Measurements from ENCODE around the gene HEPHL1.

Gene HEPHL1

GRCh38 chr11:94129512-94130297 is 108.6 kb downstream of the HEPHL1 start:
- H3K27ac ChIP-seq (replicated peaks), result no peak overlapping the region; the same call in 1 of the 2 replicates
- no peaks in the 10 kb centered on the region for H3K27me3 ChIP-seq (ENCODE audit: insufficient read depth, poor library complexity, severe bottlenecking)
- peak overlapping the region; percentile 87 for H3K4me3 ChIP-seq (replicated peaks; ENCODE audit: insufficient read depth, low read length)
- no peak for DNase-seq (ENCODE audit: low read depth in 1 of 2, low spot score in 1 of 2)
- TF ChIP-seq, protein P1, sequence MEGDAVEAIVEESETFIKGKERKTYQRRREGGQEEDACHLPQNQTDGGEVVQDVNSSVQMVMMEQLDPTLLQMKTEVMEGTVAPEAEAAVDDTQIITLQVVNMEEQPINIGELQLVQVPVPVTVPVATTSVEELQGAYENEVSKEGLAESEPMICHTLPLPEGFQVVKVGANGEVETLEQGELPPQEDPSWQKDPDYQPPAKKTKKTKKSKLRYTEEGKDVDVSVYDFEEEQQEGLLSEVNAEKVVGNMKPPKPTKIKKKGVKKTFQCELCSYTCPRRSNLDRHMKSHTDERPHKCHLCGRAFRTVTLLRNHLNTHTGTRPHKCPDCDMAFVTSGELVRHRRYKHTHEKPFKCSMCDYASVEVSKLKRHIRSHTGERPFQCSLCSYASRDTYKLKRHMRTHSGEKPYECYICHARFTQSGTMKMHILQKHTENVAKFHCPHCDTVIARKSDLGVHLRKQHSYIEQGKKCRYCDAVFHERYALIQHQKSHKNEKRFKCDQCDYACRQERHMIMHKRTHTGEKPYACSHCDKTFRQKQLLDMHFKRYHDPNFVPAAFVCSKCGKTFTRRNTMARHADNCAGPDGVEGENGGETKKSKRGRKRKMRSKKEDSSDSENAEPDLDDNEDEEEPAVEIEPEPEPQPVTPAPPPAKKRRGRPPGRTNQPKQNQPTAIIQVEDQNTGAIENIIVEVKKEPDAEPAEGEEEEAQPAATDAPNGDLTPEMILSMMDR (IDR thresholded peaks at IDR 0.05; ENCODE audit: insufficient read depth, low read length), result no peak
- TF ChIP-seq POLR2AphosphoS5 (IDR thresholded peaks at IDR 0.05; ENCODE audit: low read depth) (no peak), REST (IDR thresholded peaks at IDR 0.05; ENCODE audit: insufficient replicate concordance, low read depth) (no peak), GABPA (IDR thresholded peaks at IDR 0.05; ENCODE audit: low read depth) (no peak), SPI1 (IDR thresholded peaks at IDR 0.05; ENCODE audit: borderline replicate concordance, low read depth) (no peak)

GRCh38 chr11:94130298-94131046 is 109.3 kb downstream of the HEPHL1 start:
- Histone ChIP-seq H3K27me3 (ENCODE audit: insufficient read depth, poor library complexity, severe bottlenecking) (no peaks in the 10 kb centered on the region), H3K4me3 (replicated peaks; ENCODE audit: insufficient read depth, low read length) (peak overlapping the region; percentile 87), H3K27ac (replicated peaks) (no peak overlapping the region)
- DNase-seq (ENCODE audit: low read depth in 1 of 2, low spot score in 1 of 2), result peak in 1 of 2 experiments; percentile 43
- TF ChIP-seq REST (IDR thresholded peaks at IDR 0.05; ENCODE audit: insufficient replicate concordance, low read depth) (no peak), SPI1 (IDR thresholded peaks at IDR 0.05; ENCODE audit: borderline replicate concordance, low read depth) (no peak), POLR2AphosphoS5 (IDR thresholded peaks at IDR 0.05; ENCODE audit: low read depth) (no peak), GABPA (IDR thresholded peaks at IDR 0.05; ENCODE audit: low read depth) (no peak)
- TF ChIP-seq, protein P1 (IDR thresholded peaks at IDR 0.05; ENCODE audit: insufficient read depth, low read length), result no peak

DNA sequence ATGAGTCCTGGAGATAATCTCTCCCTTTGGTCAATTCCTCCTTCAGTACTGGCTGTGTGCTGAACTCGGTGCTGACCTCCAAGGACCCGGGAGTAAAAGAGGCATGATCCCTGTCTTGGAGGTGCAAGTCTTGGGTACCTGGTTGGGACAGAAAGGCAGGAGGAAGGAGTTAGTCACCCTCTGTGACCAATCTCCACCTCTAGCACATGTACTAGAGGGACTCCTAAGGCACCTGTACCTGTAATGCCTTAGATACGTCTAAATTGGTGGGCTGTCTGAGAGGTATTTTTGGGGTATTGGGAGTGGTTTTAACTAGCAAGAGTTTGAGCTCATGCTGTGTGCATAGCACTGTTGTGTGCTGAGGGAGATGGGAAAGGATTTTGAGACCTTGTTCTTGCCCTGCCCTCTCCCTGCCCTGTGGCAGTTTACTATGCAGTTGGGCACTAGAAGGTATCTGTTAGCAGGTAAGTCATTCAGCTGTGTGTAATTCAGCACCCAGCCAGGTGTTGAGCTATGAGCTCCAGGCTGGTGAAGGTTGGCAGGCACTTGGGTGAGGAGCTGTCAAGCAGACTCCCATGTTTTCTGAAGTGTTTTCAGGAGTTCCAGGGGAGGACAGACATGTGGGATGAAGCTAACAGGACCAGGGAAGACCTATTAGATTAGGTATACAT is 110.0 kb downstream of the HEPHL1 start:
- no peak for DNase-seq (ENCODE audit: low read depth in 1 of 2, low spot score in 1 of 2)
- Histone ChIP-seq H3K27me3 (ENCODE audit: insufficient read depth, poor library complexity, severe bottlenecking) (no peaks in the 10 kb centered on the region), H3K4me3 (replicated peaks; ENCODE audit: insufficient read depth, low read length) (no peak overlapping the region), H3K27ac (replicated peaks) (no peak overlapping the region)
- TF ChIP-seq REST (IDR thresholded peaks at IDR 0.05; ENCODE audit: insufficient replicate concordance, low read depth), result no peak
- TF ChIP-seq POLR2AphosphoS5 (IDR thresholded peaks at IDR 0.05; ENCODE audit: low read depth), result no peak
- TF ChIP-seq GABPA (IDR thresholded peaks at IDR 0.05; ENCODE audit: low read depth), result no peak
- TF ChIP-seq SPI1 (IDR thresholded peaks at IDR 0.05; ENCODE audit: borderline replicate concordance, low read depth), result no peak
- TF ChIP-seq, protein P1 (IDR thresholded peaks at IDR 0.05; ENCODE audit: insufficient read depth, low read length), result no peak
